ENCODE results near the gene CES3. TPM values are rescaled to one million over a fixed set of nuclear protein-coding genes. Genes with fewer than 3 reads are reported as not detected.
A peak's percentile ranks its signal among the peaks of the same experiment; 100 is the strongest.

Gene CES3
- total and polyA plus RNA-seq, 11 donors = 0.08 to 1.7 (median 0.88) TPM

DNA sequence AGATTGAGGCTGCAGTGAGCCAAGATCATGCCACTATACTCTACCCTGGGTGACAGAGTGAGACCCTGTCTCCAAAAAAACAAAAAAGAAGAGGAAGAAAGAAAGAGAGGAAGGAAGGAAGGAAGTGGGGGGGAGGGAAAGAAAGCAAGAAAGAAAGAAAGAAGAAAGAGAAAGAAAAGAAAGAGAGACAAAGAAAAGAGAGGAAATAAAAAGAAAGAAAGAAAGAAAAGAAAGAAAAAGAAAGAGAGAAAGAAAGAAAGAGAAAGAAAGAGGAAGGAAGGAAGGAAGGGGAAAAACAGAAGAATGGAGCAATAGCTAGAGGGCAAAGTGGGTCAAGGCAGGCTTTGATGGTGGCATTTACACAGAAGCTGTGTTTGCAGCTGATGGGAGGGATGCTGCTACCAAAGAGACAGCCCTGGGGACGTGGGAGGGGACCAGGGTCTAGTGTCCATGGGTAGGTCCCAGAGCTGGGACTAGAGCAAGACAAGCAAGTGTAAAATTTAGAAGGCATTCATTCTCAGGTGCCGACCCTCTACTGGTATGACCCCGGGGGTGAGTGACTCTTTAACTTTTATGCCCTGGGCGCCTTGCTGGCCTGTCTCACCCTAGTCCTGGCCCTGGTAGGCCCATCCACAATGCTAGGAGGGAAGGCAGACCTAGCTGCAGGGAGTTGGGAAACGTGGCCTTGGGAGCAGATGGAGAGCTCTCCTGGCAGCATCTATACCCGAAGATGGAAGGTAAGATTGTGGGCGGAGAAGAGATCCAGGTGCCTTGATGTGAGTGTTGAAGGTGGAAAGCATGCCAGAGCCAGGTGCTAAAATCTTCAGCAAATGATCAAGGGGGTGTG lies 2.0 kb upstream of the CES3 start:
- no peak overlapping the region for H3K27ac ChIP-seq
- H3K36me3 ChIP-seq = no peaks in the 10 kb centered on the region
- WGBS, 4 donors = 77 to 85% (median 80%) methylated on average over 7 of the region's 7 CpGs
- intact Hi-C loops (cut with DNase I) = no loop called here
- DNase-seq (peak in 1 of 5 donors; percentile 9), ATAC-seq (no peak)
- TF ChIP-seq POLR2A (IDR thresholded peaks at IDR 0.05) = no peak
- TF ChIP-seq CTCF (IDR thresholded peaks at IDR 0.05) = no peak
- H3K9me3 ChIP-seq = no peaks in the 10 kb centered on the region
- H3K4me3 ChIP-seq = no peak overlapping the region
- H3K27me3 ChIP-seq = no peaks in the 10 kb centered on the region
- peaks cover 0 to 33% (median 0%) of the 10 kb centered on the region in 12 donors for H3K4me1 ChIP-seq

- WGBS, 4 donors = 56 to 73% (median 62%) methylated on average over 4 to 5 of the region's 5 CpGs
- DNase-seq (peak in 2 of 5 donors; percentile 47 to 57), ATAC-seq (peak in 3 of 4 donors; percentile 12 to 63 (median 26))
- H3K4me3 ChIP-seq = no peak overlapping the region
- H3K27me3 ChIP-seq = no peaks in the 10 kb centered on the region
- H3K4me1 ChIP-seq = peaks cover 0 to 33% (median 0%) of the 10 kb centered on the region in 12 donors
- intact Hi-C loops (cut with DNase I) = no loop called here
- TF ChIP-seq POLR2A (IDR thresholded peaks at IDR 0.05) = no peak
- TF ChIP-seq CTCF (IDR thresholded peaks at IDR 0.05) = no peak
- H3K36me3 ChIP-seq = no peaks in the 10 kb centered on the region
- H3K9me3 ChIP-seq = no peaks in the 10 kb centered on the region
- peak overlapping the region in 1 of 12 donors; percentile 18 for H3K27ac ChIP-seq
Observed at GRCh38 chr16:66959704-66960161, 1.3 kb upstream of the CES3 start.

- Histone ChIP-seq H3K27ac (peak overlapping the region in 1 of 12 donors; percentile 18), H3K9me3 (no peaks in the 10 kb centered on the region), H3K4me1 (peaks cover 0 to 33% (median 0%) of the 10 kb centered on the region in 12 donors), H3K27me3 (no peaks in the 10 kb centered on the region), H3K4me3 (no peak overlapping the region), H3K36me3 (no peaks in the 10 kb centered on the region)
- WGBS, 4 donors = 85 to 91% (median 91%) methylated on average over 1 of the region's 1 CpG
- DNase-seq (no peak), ATAC-seq (no peak)
- TF ChIP-seq CTCF (IDR thresholded peaks at IDR 0.05) = no peak
- TF ChIP-seq POLR2A (IDR thresholded peaks at IDR 0.05) = no peak
- intact Hi-C loops (cut with DNase I) = no loop called here
Observed at GRCh38 chr16:66960270-66960669, 796 bp upstream of the CES3 start.

GRCh38 chr16:66961914-66962313 lies 848 bp downstream of the CES3 start:
- TF ChIP-seq CTCF (IDR thresholded peaks at IDR 0.05) (no peak), POLR2A (IDR thresholded peaks at IDR 0.05) (no peak)
- H3K27me3 ChIP-seq = no peaks in the 10 kb centered on the region
- no peaks in the 10 kb centered on the region for H3K9me3 ChIP-seq
- H3K27ac ChIP-seq = no peak overlapping the region
- H3K4me1 ChIP-seq = peaks cover 0 to 33% (median 0%) of the 10 kb centered on the region in 12 donors
- intact Hi-C loops (cut with DNase I) = no loop called here
- peak in 2 of 4 donors; percentile 32 to 41 for ATAC-seq
- WGBS, 4 donors = 45 to 54% (median 48%) methylated on average over 5 of the region's 5 CpGs
- no peaks in the 10 kb centered on the region for H3K36me3 ChIP-seq
- no peak for DNase-seq
- H3K4me3 ChIP-seq = no peak overlapping the region
